GM18909 (cell line): Measurements from ENCODE around the gene MRPS35.

Experiments
- ATAC-seq: cut with Tn5 transposase; IDR thresholded peaks from one replicate; pipeline ENCODE4 v1.9.1; 2021; ENCODE audit warnings: mild to moderate bottlenecking; ENCODE audit not compliant: unreplicated experiment, poor library complexity

MRPS35 gene

DNA sequence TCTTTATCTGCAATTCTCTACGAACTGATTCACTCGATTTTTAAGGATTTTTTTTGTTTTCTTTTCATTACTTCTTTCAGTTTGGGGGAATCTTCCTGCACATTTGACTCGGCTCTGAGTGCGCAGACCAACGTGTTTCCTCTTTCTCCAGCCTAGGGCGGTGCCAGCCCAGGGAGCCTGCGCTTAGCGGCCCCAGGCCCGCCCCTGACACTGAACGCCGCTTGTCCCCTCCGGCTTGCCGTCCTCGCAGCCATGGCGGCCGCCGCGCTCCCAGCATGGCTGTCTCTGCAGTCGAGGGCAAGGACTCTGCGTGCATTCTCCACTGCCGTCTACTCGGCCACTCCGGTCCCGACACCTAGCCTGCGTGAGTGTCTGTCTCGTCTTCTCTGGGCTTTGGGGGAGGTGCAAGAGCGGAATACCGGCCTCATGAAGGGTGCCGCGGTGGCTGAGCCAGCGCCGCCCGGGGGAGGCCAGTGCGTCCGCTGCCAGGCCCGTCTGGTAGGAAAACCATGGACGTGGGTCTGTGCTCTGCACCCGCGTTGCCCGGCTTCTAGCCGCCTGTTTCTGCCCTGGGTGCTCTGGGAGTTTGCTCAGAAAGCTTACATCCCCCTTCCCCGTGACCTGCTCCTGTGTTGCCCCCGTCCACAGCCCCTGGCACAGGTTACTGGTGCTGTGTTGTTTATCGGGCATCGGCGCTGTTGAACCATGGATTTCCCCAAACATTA is at the start of gene MRPS35:
MRPS35 (plus strand) TSS at position 241 of the 725 bp plus-strand sequence; CDS start at position 253, 12 bp downstream.
- ATAC-seq = peak; percentile 95

GRCh38 chr12:27665704-27666103 is 44.9 kb upstream of the MRPS35 start:
- no peak for ATAC-seq

DNA sequence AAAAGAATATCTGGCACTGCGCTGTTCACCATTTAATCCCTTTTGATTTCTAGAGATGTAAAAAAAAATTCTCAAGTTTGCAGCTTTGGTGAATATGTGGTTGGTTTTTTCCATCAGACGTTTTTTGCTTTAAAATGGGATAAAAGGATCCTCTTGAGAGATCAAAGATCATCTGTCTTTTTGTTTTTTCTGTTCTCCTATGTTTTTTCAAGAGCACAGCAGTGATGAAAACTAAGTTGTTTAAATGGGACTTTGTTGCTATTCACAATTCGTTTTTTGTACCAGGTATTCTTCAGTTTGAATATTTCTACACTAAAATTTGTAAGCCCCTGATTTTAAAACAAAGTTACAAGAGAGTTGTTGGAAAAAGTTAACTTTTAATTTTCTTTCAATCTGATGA is 44.1 kb upstream of the MRPS35 start:
- ATAC-seq = no peak

DNA sequence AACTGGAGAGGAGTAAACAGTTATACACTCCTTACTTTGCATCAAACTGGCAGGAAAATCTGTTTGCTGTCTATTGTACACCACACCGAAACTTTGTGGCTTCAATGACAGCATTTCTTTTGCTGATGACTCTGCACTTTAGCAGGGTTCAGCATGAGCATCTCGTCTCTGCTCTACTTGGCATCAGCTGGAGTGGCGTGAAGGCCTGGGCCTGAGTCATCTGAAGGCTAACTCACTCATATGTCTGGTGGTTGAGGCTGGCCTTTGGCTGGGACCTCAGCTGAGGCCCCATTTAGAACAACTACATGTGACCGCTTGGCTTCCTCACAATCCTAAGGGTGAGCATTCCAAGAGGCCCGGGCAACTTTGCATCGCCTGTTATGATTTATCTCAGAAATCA is 43.1 kb upstream of the MRPS35 start:
- ATAC-seq = no peak

DNA sequence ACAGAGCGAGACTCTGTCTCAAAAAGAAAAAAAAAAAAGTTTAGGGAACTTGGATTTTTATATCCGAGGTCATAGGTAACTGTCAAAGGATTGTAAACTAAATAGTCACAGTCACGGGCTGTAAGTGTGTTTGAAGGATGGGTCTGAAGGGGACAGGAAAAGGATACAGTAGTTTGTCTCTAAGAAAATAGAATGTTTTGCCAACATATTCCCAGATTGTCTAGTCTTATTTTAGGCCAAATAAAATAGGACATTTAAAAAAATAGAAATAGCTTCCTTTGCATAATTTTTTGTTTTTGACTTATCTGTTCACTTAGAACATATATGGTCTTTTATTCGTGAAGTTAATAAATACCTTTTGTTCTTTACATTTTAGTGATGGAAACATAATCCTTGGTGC is 38.6 kb upstream of the MRPS35 start:
- no peak for ATAC-seq

GRCh38 chr12:27672643-27673042 is 38.0 kb upstream of the MRPS35 start:
- ATAC-seq = no peak

DNA sequence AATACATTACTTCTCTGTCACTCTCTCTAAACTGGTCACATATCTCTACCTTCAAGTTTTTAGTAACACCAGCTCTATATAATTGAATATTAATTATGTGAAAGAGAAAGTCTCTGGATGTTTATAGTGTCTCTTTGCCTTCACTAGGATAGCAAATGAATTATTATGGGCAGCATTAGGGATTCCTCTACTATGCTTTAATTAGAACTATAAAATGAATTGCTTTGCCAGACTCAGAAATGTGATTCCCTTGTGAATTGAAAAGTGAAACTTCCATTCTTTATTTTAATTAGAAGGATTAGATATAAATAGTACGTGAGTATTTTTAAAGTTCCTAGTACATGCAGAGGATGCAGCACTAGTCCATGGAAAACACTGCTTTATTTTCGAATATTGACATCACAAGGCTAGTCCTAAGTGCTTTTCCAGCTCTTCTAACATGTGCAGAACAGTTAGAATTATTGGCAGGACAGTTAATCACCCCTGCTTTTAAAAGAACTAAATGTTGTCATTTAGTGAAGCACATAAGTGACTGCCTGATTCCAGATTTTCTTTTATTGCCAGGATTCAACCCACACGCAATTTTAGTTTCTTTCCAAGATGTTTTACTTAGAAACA is 37.4 kb upstream of the MRPS35 start:
- ATAC-seq = no peak

GRCh38 chr12:27674989-27675388 is 35.6 kb upstream of the MRPS35 start:
- ATAC-seq = no peak

DNA sequence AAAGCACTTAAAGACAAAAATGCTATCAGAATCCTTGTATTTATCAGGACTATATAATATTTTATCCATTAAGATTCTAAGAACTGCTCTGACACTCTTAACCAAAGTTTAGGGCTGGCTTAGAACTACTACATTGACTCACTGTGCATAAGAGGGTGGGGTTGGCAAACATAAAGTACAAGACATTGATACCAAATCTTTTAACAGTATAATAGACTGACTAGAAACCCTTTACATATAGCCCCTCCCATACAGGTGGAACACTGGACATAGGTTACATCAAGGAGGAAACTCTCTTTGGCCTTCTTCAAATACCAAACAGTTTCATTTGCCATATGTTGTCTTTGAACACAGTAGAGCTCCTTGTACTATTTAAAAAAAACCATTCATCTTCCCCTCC is 30.0 kb upstream of the MRPS35 start:
- no peak for ATAC-seq

DNA sequence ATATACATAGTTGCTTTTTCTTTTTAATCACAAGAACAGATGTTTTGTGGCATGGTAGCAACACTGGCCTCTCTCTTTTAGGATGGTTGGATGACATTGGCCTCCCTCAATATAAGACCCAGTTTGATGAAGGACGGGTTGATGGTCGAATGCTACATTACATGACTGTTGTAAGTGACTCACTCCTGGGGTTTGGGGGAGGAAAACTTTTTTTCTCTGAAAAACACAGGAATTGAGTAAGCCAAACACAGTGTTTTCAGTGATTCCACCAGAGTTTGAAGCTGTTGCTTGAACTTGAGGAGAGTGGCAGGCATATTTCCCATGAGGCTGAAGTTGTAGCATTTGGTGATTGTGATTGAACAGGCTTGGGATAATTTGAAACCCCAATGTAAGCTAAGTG is 28.1 kb upstream of the MRPS35 start:
- no peak for ATAC-seq

- no peak for ATAC-seq
Observed at GRCh38 chr12:27685274-27685673, 25.4 kb upstream of the MRPS35 start.

GRCh38 chr12:27686147-27686546 is 24.5 kb upstream of the MRPS35 start:
- no peak for ATAC-seq

DNA sequence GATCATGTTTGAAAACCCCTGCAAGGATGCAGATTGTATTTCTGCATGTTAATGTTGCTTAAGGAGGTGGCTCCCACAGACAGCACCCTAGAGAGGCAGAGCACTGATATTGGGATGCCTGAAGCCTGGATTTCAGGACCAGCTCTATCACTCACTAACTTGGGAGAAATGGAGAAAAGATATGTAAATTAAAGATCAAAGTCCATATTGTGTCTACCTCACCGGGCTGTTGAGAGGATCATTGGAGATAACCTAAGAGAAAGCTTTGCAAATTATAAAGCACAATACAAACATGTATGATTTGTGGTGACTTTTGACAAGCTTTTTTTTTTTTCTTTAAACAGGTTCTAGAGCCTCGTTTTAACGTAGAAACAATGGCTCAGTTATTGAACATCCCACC is 22.0 kb upstream of the MRPS35 start:
- ATAC-seq = no peak

GRCh38 chr12:27689558-27690180 is 21.0 kb upstream of the MRPS35 start:
- ATAC-seq = no peak

GRCh38 chr12:27693403-27693802 is 17.2 kb upstream of the MRPS35 start:
- ATAC-seq = no peak

- no peak for ATAC-seq
Observed at GRCh38 chr12:27695556-27696292, 14.9 kb upstream of the MRPS35 start.

DNA sequence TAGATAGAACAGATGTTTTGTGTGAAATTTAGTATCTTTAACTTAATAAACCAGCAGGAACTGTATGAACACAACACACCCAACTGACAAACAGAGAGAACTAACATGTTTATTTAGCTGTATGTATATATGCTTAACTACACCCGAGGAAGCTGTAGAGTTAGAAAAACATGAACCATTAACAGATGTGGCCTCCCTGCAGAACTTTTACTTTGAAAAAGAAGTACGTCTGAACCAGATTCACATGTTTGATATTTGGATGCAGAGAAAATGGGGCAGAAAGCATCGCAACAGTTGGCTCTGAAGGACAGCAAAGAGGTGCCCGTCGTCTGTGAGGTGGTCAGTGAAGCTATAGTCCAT is 14.4 kb upstream of the MRPS35 start, which contains the start of gene REP15:
REP15 (plus strand) TSS at position 155 of the 360 bp plus-strand sequence; CDS start at position 271, 116 bp downstream.
- no peak for ATAC-seq

GRCh38 chr12:27696864-27697564 is 13.6 kb upstream of the MRPS35 start:
- ATAC-seq = no peak

GRCh38 chr12:27703720-27704452 is 6.7 kb upstream of the MRPS35 start:
- ATAC-seq = peak; percentile 78

DNA sequence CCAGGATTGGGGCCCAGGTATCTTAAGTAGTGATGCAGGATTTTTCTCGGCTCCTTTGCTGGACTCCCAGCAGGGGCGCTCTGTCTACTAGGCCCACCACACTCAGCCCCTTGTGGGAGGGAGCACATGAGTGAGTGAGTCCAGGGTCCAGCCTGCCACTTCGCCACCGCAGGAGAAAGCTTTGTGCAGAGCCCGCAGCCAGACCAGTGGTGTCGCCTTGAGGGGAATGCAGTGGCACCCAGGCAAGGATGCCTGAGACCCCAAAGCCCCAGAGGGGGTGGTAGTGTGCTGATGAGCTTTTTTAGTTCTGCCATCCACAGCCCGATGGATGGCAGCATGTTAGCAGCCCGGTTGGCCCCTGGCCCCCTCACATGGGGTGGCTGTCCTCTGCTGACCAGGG is 5.4 kb upstream of the MRPS35 start:
- ATAC-seq = no peak
